Muscle layer of colon (tissue), 2 donors: Measurements from ENCODE around the gene RCN1.

Experiments used
- H3K27ac ChIP-seq: one replicate; pipeline ENCODE4 v1.7.0; 2013; ENCODE audit warnings: low read depth, mild to moderate bottlenecking, low read length, moderate library complexity
- H3K27me3 ChIP-seq, 2 donors: one replicate each; pipeline ENCODE4 v1.7.0; 2013; ENCODE audit warnings: low read length in 2 of 2, mild to moderate bottlenecking in 2 of 2; ENCODE audit not compliant: insufficient read depth in 2 of 2, control insufficient read depth in 1 of 2
- H3K36me3 ChIP-seq: one replicate; pipeline ENCODE4 v1.7.0; 2013; ENCODE audit warnings: mild to moderate bottlenecking, low read length; ENCODE audit not compliant: insufficient read depth
- H3K4me1 ChIP-seq: one replicate; pipeline ENCODE4 v1.7.0; 2013; ENCODE audit warnings: mild to moderate bottlenecking, low read length; ENCODE audit not compliant: insufficient read depth
- H3K4me3 ChIP-seq, 2 donors: one replicate each; pipeline ENCODE4 v1.7.0; 2013; ENCODE audit warnings: low read length in 2 of 2, low read depth in 1 of 2, mild to moderate bottlenecking in 1 of 2, moderate library complexity in 1 of 2
- H3K9ac ChIP-seq: one replicate; pipeline ENCODE4 v1.7.0; 2013; ENCODE audit warnings: low read length
- H3K9me3 ChIP-seq: one replicate; pipeline ENCODE4 v1.7.0; 2013; ENCODE audit warnings: mild to moderate bottlenecking, low read length
- donor health status: abdominal sarcoma.
- donor health status: Adenocarcinoma of cecum.

RCN1 gene

GRCh38 chr11:32090545-32091370 is at the start of gene RCN1:
Gene RCN1, plus strand, starts transcription at chr11:32091074. Its CDS starts 123 bp downstream, at chr11:32091197.
- peak within 1 kb of the TSS; percentile 43 for H3K9ac ChIP-seq
- H3K9me3 ChIP-seq = no peaks in the 10 kb centered on the region
- peaks cover 15% of the 10 kb centered on the region for H3K4me1 ChIP-seq
- no peaks in the 10 kb centered on the region for H3K27me3 ChIP-seq
- H3K36me3 ChIP-seq = no peaks in the 10 kb centered on the region
- H3K27ac ChIP-seq = peak within 1 kb of the TSS; percentile 78
- H3K4me3 ChIP-seq = peak within 1 kb of the TSS; percentile 83 to 87

- no peaks in the 10 kb centered on the region for H3K36me3 ChIP-seq
- no peaks in the 10 kb centered on the region for H3K9me3 ChIP-seq
- no peak overlapping the region for H3K9ac ChIP-seq
- H3K27me3 ChIP-seq = no peaks in the 10 kb centered on the region
- H3K4me1 ChIP-seq = no peaks in the 10 kb centered on the region
- H3K27ac ChIP-seq = no peak overlapping the region
- no peak overlapping the region for H3K4me3 ChIP-seq
These were observed 47.1 kb upstream of the RCN1 start for GRCh38 chr11:32043737-32044136.

GRCh38 chr11:32044158-32044863 is 46.6 kb upstream of the RCN1 start:
- Histone ChIP-seq H3K4me1 (no peaks in the 10 kb centered on the region), H3K9me3 (no peaks in the 10 kb centered on the region), H3K4me3 (no peak overlapping the region), H3K36me3 (no peaks in the 10 kb centered on the region), H3K27ac (no peak overlapping the region), H3K9ac (no peak overlapping the region), H3K27me3 (no peaks in the 10 kb centered on the region)

- Histone ChIP-seq H3K9me3 (no peaks in the 10 kb centered on the region), H3K36me3 (no peaks in the 10 kb centered on the region), H3K4me1 (no peaks in the 10 kb centered on the region), H3K4me3 (no peak overlapping the region), H3K27ac (no peak overlapping the region), H3K27me3 (no peaks in the 10 kb centered on the region), H3K9ac (no peak overlapping the region)
These were observed 45.4 kb upstream of the RCN1 start for GRCh38 chr11:32045456-32045855.

- Histone ChIP-seq H3K27ac (no peak overlapping the region), H3K27me3 (no peaks in the 10 kb centered on the region), H3K9ac (no peak overlapping the region), H3K4me1 (no peaks in the 10 kb centered on the region), H3K36me3 (no peaks in the 10 kb centered on the region), H3K4me3 (no peak overlapping the region), H3K9me3 (no peaks in the 10 kb centered on the region)
These were observed 40.6 kb upstream of the RCN1 start for GRCh38 chr11:32050264-32050663.

- Histone ChIP-seq H3K27me3 (no peaks in the 10 kb centered on the region), H3K4me1 (no peaks in the 10 kb centered on the region), H3K4me3 (no peak overlapping the region), H3K36me3 (no peaks in the 10 kb centered on the region), H3K27ac (no peak overlapping the region), H3K9ac (no peak overlapping the region), H3K9me3 (no peaks in the 10 kb centered on the region)
These were observed 38.7 kb upstream of the RCN1 start for GRCh38 chr11:32052215-32052614.

- no peak overlapping the region for H3K9ac ChIP-seq
- no peaks in the 10 kb centered on the region for H3K9me3 ChIP-seq
- H3K36me3 ChIP-seq = no peaks in the 10 kb centered on the region
- no peak overlapping the region for H3K4me3 ChIP-seq
- H3K27ac ChIP-seq = no peak overlapping the region
- no peaks in the 10 kb centered on the region for H3K27me3 ChIP-seq
- H3K4me1 ChIP-seq = no peaks in the 10 kb centered on the region
These were observed 37.6 kb upstream of the RCN1 start for GRCh38 chr11:32053151-32053888.

- Histone ChIP-seq H3K9ac (no peak overlapping the region), H3K27ac (no peak overlapping the region), H3K4me1 (no peaks in the 10 kb centered on the region), H3K4me3 (no peak overlapping the region), H3K9me3 (no peaks in the 10 kb centered on the region), H3K27me3 (no peaks in the 10 kb centered on the region), H3K36me3 (no peaks in the 10 kb centered on the region)
These were observed 35.0 kb upstream of the RCN1 start for GRCh38 chr11:32055861-32056260.

- no peak overlapping the region for H3K27ac ChIP-seq
- H3K27me3 ChIP-seq = no peaks in the 10 kb centered on the region
- no peaks in the 10 kb centered on the region for H3K4me1 ChIP-seq
- no peak overlapping the region for H3K9ac ChIP-seq
- H3K9me3 ChIP-seq = no peaks in the 10 kb centered on the region
- no peaks in the 10 kb centered on the region for H3K36me3 ChIP-seq
- H3K4me3 ChIP-seq = no peak overlapping the region
These were observed 34.4 kb upstream of the RCN1 start for GRCh38 chr11:32056438-32056837.

GRCh38 chr11:32059686-32060462 is 31.0 kb upstream of the RCN1 start:
- Histone ChIP-seq H3K9ac (no peak overlapping the region), H3K36me3 (no peaks in the 10 kb centered on the region), H3K4me3 (no peak overlapping the region), H3K4me1 (no peaks in the 10 kb centered on the region), H3K27me3 (no peaks in the 10 kb centered on the region), H3K27ac (no peak overlapping the region), H3K9me3 (no peaks in the 10 kb centered on the region)

GRCh38 chr11:32062540-32062939 is 28.3 kb upstream of the RCN1 start:
- no peaks in the 10 kb centered on the region for H3K36me3 ChIP-seq
- H3K27me3 ChIP-seq = no peaks in the 10 kb centered on the region
- H3K9me3 ChIP-seq = no peaks in the 10 kb centered on the region

More at GRCh38 chr11:32062540-32062939, 28.3 kb upstream of the RCN1 start:
- Histone ChIP-seq H3K4me3 (no peak overlapping the region), H3K9ac (no peak overlapping the region), H3K4me1 (no peaks in the 10 kb centered on the region), H3K27ac (no peak overlapping the region)
